ENCODE data around the gene TMEM91. TPM values are rescaled to one million over a fixed set of nuclear protein-coding genes. Genes with fewer than 3 reads are reported as not detected.

Gene TMEM91
- total and polyA plus RNA-seq, 9 of the 15 experiments (the other 6 are each of a cell fraction or from before 2014, with no cell fraction given), result 1.2 to 5.2 (median 2.7) TPM

DNA sequence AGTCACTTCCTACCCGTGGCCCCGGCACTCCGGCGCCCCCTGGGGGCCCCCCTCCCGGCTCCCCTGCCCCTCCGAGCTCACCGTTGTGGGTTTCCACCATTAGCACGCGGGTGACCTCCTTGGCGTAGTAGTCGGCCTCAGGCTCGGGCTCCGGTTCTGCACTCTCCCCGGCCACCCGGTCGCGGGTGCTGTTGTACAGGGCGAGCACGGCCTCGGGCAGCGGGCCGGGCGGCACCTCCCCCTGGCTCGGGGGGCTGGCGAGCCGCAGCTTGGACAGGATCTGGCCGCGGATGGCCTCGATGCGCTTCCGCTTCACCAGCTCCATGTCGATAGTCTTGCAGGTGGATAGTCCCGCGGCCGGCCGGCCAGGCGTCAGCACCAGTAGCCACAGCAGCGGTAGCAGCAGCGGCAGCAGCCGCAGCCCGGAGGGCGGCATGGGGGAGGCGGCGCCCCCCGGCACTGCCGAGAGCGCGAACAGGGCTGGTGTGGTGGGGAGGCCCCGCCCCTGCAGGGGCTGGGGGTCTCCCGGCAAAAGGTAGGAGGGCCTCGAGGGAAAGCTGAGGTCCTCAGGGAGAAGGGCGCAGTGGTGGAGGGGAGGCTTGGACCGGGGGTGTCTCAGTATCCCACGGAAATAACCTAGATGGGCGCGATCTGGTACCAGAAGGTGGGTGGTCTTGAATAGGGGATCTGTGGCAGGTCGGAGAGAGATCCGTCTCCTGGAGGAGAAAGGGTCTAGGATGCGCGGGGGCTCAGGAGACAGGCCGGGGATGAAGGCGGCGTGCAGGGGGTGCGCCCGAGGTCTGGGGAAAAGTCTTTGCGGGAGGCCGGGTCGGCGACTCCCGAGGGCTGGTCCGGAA, 23.5 kb upstream of the TMEM91 start (continued):
- TF ChIP-seq, protein P1, sequence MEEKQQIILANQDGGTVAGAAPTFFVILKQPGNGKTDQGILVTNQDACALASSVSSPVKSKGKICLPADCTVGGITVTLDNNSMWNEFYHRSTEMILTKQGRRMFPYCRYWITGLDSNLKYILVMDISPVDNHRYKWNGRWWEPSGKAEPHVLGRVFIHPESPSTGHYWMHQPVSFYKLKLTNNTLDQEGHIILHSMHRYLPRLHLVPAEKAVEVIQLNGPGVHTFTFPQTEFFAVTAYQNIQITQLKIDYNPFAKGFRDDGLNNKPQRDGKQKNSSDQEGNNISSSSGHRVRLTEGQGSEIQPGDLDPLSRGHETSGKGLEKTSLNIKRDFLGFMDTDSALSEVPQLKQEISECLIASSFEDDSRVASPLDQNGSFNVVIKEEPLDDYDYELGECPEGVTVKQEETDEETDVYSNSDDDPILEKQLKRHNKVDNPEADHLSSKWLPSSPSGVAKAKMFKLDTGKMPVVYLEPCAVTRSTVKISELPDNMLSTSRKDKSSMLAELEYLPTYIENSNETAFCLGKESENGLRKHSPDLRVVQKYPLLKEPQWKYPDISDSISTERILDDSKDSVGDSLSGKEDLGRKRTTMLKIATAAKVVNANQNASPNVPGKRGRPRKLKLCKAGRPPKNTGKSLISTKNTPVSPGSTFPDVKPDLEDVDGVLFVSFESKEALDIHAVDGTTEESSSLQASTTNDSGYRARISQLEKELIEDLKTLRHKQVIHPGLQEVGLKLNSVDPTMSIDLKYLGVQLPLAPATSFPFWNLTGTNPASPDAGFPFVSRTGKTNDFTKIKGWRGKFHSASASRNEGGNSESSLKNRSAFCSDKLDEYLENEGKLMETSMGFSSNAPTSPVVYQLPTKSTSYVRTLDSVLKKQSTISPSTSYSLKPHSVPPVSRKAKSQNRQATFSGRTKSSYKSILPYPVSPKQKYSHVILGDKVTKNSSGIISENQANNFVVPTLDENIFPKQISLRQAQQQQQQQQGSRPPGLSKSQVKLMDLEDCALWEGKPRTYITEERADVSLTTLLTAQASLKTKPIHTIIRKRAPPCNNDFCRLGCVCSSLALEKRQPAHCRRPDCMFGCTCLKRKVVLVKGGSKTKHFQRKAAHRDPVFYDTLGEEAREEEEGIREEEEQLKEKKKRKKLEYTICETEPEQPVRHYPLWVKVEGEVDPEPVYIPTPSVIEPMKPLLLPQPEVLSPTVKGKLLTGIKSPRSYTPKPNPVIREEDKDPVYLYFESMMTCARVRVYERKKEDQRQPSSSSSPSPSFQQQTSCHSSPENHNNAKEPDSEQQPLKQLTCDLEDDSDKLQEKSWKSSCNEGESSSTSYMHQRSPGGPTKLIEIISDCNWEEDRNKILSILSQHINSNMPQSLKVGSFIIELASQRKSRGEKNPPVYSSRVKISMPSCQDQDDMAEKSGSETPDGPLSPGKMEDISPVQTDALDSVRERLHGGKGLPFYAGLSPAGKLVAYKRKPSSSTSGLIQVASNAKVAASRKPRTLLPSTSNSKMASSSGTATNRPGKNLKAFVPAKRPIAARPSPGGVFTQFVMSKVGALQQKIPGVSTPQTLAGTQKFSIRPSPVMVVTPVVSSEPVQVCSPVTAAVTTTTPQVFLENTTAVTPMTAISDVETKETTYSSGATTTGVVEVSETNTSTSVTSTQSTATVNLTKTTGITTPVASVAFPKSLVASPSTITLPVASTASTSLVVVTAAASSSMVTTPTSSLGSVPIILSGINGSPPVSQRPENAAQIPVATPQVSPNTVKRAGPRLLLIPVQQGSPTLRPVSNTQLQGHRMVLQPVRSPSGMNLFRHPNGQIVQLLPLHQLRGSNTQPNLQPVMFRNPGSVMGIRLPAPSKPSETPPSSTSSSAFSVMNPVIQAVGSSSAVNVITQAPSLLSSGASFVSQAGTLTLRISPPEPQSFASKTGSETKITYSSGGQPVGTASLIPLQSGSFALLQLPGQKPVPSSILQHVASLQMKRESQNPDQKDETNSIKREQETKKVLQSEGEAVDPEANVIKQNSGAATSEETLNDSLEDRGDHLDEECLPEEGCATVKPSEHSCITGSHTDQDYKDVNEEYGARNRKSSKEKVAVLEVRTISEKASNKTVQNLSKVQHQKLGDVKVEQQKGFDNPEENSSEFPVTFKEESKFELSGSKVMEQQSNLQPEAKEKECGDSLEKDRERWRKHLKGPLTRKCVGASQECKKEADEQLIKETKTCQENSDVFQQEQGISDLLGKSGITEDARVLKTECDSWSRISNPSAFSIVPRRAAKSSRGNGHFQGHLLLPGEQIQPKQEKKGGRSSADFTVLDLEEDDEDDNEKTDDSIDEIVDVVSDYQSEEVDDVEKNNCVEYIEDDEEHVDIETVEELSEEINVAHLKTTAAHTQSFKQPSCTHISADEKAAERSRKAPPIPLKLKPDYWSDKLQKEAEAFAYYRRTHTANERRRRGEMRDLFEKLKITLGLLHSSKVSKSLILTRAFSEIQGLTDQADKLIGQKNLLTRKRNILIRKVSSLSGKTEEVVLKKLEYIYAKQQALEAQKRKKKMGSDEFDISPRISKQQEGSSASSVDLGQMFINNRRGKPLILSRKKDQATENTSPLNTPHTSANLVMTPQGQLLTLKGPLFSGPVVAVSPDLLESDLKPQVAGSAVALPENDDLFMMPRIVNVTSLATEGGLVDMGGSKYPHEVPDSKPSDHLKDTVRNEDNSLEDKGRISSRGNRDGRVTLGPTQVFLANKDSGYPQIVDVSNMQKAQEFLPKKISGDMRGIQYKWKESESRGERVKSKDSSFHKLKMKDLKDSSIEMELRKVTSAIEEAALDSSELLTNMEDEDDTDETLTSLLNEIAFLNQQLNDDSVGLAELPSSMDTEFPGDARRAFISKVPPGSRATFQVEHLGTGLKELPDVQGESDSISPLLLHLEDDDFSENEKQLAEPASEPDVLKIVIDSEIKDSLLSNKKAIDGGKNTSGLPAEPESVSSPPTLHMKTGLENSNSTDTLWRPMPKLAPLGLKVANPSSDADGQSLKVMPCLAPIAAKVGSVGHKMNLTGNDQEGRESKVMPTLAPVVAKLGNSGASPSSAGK (IDR thresholded peaks at IDR 0.05), result peak; percentile 74
- TF ChIP-seq NFATC3 (IDR thresholded peaks at IDR 0.05) (no peak), PRPF4 (IDR thresholded peaks at IDR 0.05; ENCODE audit: insufficient read depth, low read depth, low read length, poor library complexity, severe bottlenecking) (no peak), ZNF23 (CRISPR knock-in tag; IDR thresholded peaks at IDR 0.05) (no peak), CBX1 (IDR thresholded peaks at IDR 0.05; ENCODE audit: low read depth) (no peak; the same call in 1 of the 2 replicates), PHB (CRISPR knock-in tag; IDR thresholded peaks at IDR 0.05) (no peak), SUPT5H (IDR thresholded peaks at IDR 0.05) (peak; percentile 47), MCM3 (IDR thresholded peaks at IDR 0.05) (no peak), ETS2 (tag; IDR thresholded peaks at IDR 0.05; ENCODE audit: borderline replicate concordance, poor library complexity, severe bottlenecking) (no peak), ESRRA (IDR thresholded peaks at IDR 0.05; ENCODE audit: borderline replicate concordance, low read depth) (peak; percentile 40; the same call in 1 of the 2 replicates)
- TF ChIP-seq, protein P2, sequence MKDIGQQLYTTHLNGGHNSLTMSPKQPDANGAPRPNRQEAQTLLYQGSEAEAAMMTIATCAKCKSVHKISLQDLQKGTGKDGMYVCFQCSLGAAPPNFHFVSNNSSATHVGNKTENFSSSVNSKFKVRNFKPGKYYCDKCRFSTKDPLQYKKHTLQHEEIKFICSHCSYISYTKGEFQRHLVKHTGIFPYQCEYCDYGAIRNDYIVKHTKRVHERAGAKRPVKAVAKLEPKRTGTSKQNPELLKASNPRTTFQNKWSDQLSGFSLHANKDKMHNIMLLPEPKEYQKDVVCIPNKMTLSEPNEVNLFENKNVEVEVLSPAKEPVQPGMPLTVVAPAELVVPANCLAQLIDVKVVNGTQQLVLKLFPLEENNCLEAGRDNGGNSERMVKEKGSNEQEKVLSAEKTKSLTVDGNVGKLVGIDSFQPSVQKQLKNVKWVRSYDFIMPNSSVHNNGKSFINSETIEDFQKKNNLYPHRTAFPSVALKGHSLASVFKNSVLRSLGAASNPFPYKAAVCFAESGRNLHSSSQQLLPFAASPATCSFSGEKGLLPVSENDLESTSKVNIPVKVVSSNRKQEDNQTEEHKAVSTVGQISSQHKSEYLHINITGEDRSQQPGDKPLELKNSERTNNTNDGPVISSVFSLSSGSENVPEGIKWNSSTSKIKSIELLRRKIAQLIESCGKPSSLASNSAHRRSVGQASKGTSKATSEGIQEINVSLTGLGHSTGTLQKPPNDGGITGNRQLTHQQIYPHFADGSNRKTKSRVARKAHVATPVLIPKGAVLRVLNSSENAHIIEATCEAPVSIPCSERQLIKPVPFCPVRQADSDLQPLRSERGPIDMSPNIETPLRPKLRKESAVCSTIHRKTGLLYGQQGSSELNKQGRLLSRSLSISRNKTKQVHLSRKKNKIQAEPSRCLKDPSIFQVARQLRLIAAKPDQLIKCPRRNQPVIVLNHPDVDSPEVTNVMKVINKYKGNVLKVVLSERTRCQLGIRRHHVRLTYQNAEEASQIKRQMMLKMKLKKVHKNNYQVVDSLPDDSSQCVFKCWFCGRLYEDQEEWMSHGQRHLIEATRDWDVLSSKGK (CRISPR knock-in tag; IDR thresholded peaks at IDR 0.05), result no peak
- TF ChIP-seq, protein P3, sequence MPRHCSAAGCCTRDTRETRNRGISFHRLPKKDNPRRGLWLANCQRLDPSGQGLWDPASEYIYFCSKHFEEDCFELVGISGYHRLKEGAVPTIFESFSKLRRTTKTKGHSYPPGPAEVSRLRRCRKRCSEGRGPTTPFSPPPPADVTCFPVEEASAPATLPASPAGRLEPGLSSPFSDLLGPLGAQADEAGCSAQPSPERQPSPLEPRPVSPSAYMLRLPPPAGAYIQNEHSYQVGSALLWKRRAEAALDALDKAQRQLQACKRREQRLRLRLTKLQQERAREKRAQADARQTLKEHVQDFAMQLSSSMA (CRISPR knock-in tag; IDR thresholded peaks at IDR 0.05), result no peak

All from K562 (cell line).